ENCODE data around the gene NPHS1.

DNA sequence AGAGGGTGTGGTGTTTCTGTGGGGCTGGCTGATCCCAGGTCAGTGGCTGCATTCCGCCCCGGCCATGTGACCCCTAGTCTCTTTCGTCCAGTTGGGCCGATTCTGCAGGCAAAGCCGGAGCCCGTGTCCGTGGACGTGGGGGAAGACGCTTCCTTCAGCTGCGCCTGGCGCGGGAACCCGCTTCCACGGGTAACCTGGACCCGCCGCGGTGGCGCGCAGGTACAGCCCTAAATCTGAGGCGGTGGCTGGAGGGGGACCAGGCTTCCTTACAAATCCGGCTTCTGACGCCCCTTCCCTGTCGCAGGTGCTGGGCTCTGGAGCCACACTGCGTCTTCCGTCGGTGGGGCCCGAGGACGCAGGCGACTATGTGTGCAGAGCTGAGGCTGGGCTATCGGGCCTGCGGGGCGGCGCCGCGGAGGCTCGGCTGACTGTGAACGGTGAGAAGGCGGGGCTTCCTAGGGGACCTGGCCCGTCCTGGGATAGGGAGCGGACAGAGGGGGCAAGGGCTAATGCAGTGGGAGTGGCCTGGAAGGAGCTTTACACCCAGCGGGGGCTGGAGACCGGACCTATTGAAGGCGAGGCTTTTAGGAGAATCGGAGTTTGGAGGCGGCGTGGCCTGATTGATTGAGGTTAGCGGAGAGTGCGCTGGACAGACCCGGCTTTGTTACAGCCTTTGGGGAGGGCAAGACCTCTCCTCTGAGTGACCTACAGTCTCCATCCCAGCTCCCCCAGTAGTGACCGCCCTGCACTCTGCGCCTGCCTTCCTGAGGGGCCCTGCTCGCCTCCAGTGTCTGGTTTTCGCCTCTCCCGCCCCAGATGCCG, 8.7 kb upstream of the NPHS1 start:
- TF ChIP-seq, protein P1, sequence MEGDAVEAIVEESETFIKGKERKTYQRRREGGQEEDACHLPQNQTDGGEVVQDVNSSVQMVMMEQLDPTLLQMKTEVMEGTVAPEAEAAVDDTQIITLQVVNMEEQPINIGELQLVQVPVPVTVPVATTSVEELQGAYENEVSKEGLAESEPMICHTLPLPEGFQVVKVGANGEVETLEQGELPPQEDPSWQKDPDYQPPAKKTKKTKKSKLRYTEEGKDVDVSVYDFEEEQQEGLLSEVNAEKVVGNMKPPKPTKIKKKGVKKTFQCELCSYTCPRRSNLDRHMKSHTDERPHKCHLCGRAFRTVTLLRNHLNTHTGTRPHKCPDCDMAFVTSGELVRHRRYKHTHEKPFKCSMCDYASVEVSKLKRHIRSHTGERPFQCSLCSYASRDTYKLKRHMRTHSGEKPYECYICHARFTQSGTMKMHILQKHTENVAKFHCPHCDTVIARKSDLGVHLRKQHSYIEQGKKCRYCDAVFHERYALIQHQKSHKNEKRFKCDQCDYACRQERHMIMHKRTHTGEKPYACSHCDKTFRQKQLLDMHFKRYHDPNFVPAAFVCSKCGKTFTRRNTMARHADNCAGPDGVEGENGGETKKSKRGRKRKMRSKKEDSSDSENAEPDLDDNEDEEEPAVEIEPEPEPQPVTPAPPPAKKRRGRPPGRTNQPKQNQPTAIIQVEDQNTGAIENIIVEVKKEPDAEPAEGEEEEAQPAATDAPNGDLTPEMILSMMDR (IDR thresholded peaks at IDR 0.05) = no peak
- TF ChIP-seq POLR2AphosphoS5 (IDR thresholded peaks at IDR 0.05; ENCODE audit: insufficient read depth in 1 of 2, low read depth in 1 of 2) (no peak), POLR2A (IDR thresholded peaks at IDR 0.05) (no peak)

Data from vagina (tissue), 2 donors.